K562 (cell line): ENCODE data around the gene KLHL6. TPM values are rescaled to one million over a fixed set of nuclear protein-coding genes. Genes with fewer than 3 reads are reported as not detected.

Source experiments
- NR4A1 ChIP-seq, 2 experiments: fragments of 250-450 bp in 1 of 2; fragments of 450-650 bp in 1 of 2; sonication (Bioruptor Pico) in 1 of 2; IDR thresholded peaks; 2 replicates each; pipeline versions ENCODE4 v1.4.0 to v1.6.1; 2016 to 2020; ENCODE audit warnings: mild to moderate bottlenecking in 2 of 2, missing compliant biosample characterization in 1 of 2, missing genetic modification characterization in 1 of 2, moderate library complexity in 1 of 2
- ZNF551 ChIP-seq: fragments of 250-450 bp; sonication (Bioruptor Pico); IDR thresholded peaks from 2 replicates; pipeline ENCODE4 v1.5.0; 2021; ENCODE audit warnings: mild to moderate bottlenecking, moderate library complexity
- ZSCAN32 ChIP-seq: fragments of 450-650 bp; formaldehyde crosslinking; IDR thresholded peaks from 2 replicates; pipeline ENCODE4 v1.4.0; 2020; ENCODE audit warnings: mild to moderate bottlenecking, moderate library complexity
- polyA plus RNA-seq, 8 experiments: library from polyadenylated mRNA; depleted of rRNA in 4 of 8; stranded (reverse) in 5 of 8; unstranded in 3 of 8; fragments of >200 nt; fragmentation: Nextera tagmentation in 2 of 8; fragmentation: Illumina TruSeq in 1 of 8; extraction: Ambion mirVana in 2 of 8; extraction: Trizol in 1 of 8; gene quantifications; 2 replicates each; pipeline versions ENCODE4 v1.2.1 to v1.2.3, GENCODE V29; 2011 to 2014; ENCODE audit warnings: inconsistent platforms in 1 of 8, missing spikeins in 1 of 8
- total RNA-seq, 7 experiments: library from RNA; depleted of rRNA in 6 of 7; stranded (reverse); fragments of >200 nt in 6 of 7; fragmentation: Illumina TruSeq in 2 of 7; extraction: Trizol in 2 of 7; gene quantifications; 2 replicates each; pipeline versions ENCODE4 v1.2.1 to v1.2.3, GENCODE V29; 2011 to 2021; ENCODE audit warnings: low replicate concordance in 1 of 7
- TF ChIP-seq, protein P1 (sequence below): fragments of 200-600 bp; sonication (generic); IDR thresholded peaks from one replicate; pipeline ENCODE4 v1.6.1; 2012; ENCODE audit warnings: mild to moderate bottlenecking, low read depth, low read length, inconsistent platforms
- TF ChIP-seq, protein P2 (sequence below): fragments of 250-450 bp; sonication (Bioruptor Pico); IDR thresholded peaks from 2 replicates; pipeline ENCODE4 v1.8.0; 2022; ENCODE audit warnings: inconsistent platforms, mild to moderate bottlenecking, moderate library complexity, borderline replicate concordance

KLHL6 gene
- total and polyA plus RNA-seq, 9 of the 15 experiments (the other 6 are each of a cell fraction or from before 2014, with no cell fraction given), result 0.18 to 2.1 (median 1.4) TPM

DNA sequence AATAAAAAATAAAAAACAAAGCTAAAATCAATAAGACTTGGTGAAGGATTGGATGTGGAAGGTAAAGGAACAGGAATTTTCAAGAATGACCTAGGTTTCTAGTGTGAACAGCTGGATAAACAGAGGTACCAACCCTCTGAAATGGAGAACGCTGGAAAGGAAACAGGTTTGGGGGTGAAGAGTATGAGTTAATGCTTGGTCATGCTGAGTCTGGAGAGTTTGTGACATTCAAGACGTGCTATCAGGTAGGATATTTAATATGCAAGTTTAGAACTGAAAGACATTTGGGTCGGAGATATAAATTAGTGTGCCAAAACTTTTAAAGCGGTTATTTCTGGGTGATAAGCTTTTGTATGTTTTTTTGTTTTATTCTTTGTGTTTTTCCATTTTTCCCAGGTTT is 11.4 kb upstream of the KLHL6 start (continued):
- TF ChIP-seq, protein P1, sequence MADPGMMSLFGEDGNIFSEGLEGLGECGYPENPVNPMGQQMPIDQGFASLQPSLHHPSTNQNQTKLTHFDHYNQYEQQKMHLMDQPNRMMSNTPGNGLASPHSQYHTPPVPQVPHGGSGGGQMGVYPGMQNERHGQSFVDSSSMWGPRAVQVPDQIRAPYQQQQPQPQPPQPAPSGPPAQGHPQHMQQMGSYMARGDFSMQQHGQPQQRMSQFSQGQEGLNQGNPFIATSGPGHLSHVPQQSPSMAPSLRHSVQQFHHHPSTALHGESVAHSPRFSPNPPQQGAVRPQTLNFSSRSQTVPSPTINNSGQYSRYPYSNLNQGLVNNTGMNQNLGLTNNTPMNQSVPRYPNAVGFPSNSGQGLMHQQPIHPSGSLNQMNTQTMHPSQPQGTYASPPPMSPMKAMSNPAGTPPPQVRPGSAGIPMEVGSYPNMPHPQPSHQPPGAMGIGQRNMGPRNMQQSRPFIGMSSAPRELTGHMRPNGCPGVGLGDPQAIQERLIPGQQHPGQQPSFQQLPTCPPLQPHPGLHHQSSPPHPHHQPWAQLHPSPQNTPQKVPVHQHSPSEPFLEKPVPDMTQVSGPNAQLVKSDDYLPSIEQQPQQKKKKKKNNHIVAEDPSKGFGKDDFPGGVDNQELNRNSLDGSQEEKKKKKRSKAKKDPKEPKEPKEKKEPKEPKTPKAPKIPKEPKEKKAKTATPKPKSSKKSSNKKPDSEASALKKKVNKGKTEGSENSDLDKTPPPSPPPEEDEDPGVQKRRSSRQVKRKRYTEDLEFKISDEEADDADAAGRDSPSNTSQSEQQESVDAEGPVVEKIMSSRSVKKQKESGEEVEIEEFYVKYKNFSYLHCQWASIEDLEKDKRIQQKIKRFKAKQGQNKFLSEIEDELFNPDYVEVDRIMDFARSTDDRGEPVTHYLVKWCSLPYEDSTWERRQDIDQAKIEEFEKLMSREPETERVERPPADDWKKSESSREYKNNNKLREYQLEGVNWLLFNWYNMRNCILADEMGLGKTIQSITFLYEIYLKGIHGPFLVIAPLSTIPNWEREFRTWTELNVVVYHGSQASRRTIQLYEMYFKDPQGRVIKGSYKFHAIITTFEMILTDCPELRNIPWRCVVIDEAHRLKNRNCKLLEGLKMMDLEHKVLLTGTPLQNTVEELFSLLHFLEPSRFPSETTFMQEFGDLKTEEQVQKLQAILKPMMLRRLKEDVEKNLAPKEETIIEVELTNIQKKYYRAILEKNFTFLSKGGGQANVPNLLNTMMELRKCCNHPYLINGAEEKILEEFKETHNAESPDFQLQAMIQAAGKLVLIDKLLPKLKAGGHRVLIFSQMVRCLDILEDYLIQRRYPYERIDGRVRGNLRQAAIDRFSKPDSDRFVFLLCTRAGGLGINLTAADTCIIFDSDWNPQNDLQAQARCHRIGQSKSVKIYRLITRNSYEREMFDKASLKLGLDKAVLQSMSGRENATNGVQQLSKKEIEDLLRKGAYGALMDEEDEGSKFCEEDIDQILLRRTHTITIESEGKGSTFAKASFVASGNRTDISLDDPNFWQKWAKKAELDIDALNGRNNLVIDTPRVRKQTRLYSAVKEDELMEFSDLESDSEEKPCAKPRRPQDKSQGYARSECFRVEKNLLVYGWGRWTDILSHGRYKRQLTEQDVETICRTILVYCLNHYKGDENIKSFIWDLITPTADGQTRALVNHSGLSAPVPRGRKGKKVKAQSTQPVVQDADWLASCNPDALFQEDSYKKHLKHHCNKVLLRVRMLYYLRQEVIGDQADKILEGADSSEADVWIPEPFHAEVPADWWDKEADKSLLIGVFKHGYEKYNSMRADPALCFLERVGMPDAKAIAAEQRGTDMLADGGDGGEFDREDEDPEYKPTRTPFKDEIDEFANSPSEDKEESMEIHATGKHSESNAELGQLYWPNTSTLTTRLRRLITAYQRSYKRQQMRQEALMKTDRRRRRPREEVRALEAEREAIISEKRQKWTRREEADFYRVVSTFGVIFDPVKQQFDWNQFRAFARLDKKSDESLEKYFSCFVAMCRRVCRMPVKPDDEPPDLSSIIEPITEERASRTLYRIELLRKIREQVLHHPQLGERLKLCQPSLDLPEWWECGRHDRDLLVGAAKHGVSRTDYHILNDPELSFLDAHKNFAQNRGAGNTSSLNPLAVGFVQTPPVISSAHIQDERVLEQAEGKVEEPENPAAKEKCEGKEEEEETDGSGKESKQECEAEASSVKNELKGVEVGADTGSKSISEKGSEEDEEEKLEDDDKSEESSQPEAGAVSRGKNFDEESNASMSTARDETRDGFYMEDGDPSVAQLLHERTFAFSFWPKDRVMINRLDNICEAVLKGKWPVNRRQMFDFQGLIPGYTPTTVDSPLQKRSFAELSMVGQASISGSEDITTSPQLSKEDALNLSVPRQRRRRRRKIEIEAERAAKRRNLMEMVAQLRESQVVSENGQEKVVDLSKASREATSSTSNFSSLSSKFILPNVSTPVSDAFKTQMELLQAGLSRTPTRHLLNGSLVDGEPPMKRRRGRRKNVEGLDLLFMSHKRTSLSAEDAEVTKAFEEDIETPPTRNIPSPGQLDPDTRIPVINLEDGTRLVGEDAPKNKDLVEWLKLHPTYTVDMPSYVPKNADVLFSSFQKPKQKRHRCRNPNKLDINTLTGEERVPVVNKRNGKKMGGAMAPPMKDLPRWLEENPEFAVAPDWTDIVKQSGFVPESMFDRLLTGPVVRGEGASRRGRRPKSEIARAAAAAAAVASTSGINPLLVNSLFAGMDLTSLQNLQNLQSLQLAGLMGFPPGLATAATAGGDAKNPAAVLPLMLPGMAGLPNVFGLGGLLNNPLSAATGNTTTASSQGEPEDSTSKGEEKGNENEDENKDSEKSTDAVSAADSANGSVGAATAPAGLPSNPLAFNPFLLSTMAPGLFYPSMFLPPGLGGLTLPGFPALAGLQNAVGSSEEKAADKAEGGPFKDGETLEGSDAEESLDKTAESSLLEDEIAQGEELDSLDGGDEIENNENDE, result no peak
- TF ChIP-seq, protein P2, sequence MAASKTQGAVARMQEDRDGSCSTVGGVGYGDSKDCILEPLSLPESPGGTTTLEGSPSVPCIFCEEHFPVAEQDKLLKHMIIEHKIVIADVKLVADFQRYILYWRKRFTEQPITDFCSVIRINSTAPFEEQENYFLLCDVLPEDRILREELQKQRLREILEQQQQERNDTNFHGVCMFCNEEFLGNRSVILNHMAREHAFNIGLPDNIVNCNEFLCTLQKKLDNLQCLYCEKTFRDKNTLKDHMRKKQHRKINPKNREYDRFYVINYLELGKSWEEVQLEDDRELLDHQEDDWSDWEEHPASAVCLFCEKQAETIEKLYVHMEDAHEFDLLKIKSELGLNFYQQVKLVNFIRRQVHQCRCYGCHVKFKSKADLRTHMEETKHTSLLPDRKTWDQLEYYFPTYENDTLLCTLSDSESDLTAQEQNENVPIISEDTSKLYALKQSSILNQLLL (CRISPR knock-in tag), result no peak
- TF ChIP-seq ZSCAN32 (CRISPR knock-in tag) (no peak), NR4A1 (CRISPR knock-in tag; IDR thresholded peaks at IDR 0.05) (no peak), NR4A1 (tag; IDR thresholded peaks at IDR 0.05) (no peak), ZNF551 (CRISPR knock-in tag) (no peak)
